ENCODE data around the gene SLC9A3.

DNA sequence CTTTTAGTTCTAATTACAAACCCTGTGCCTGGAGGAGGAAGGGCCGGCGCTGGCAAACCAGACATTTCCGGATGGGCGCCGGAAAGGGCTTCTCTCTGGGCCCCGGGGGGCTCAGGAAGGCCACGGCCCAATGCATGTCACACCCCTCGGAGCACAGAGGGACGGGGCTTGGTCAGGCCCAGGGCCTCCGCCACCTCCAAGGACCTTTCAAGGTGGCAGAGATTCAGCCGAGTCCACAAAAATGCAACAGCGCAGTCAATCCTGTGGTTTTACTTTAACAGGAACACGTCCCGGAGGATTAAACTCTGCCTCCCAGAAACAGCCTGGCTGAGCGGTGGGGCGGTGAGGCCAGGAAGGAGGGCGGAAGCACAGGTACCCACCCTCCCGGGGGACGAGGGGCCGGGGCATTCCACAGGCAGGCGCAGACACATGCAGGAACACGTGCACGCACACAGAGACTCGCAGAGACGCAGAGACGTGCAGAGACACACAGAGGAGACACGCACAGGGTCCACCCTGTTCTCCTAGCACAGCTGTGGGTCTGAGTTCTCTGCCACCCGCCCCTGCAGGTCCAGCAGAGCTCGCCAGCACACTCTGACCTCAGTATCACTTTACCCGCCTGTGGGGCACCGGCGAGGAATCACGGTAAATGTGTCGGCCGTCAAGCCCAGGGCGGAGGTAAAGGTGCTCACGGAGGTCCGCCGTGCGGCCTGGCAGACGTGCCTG is 23.0 kb downstream of the SLC9A3 start:
- TF ChIP-seq, protein P1, sequence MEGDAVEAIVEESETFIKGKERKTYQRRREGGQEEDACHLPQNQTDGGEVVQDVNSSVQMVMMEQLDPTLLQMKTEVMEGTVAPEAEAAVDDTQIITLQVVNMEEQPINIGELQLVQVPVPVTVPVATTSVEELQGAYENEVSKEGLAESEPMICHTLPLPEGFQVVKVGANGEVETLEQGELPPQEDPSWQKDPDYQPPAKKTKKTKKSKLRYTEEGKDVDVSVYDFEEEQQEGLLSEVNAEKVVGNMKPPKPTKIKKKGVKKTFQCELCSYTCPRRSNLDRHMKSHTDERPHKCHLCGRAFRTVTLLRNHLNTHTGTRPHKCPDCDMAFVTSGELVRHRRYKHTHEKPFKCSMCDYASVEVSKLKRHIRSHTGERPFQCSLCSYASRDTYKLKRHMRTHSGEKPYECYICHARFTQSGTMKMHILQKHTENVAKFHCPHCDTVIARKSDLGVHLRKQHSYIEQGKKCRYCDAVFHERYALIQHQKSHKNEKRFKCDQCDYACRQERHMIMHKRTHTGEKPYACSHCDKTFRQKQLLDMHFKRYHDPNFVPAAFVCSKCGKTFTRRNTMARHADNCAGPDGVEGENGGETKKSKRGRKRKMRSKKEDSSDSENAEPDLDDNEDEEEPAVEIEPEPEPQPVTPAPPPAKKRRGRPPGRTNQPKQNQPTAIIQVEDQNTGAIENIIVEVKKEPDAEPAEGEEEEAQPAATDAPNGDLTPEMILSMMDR (IDR thresholded peaks at IDR 0.05; ENCODE audit: low read depth, low read length), result no peak
- TF ChIP-seq EZH2phosphoT487 (IDR thresholded peaks at IDR 0.05; ENCODE audit: low read depth), result no peak
